Activated CD8-positive, alpha-beta T cell treated with anti-CD3 and anti-CD28 coated beads for 36 hours (primary cell): Measurements from ENCODE around the gene BOC. TPM values are rescaled to one million over a fixed set of nuclear protein-coding genes. Genes with fewer than 3 reads are reported as not detected.

Experiments
- ATAC-seq: fragments of 200-7000 bp; cut with Tn5 transposase; one replicate; pipeline ENCODE4 v1.10.0; 2021; ENCODE audit warnings: mild to moderate bottlenecking, moderate library complexity
- CTCF ChIA-PET: fragments of 350-600 bp; sonication (Branson Sonifier 250); formaldehyde crosslinking; loops from one replicate; lab custom pipeline; 2021; ENCODE audit warnings: antibody characterized with exemption; lab: Charles Lee
- POLR2A ChIA-PET: fragments of 350-600 bp; sonication (Branson Sonifier 250); formaldehyde crosslinking; loops from one replicate; lab custom pipeline; 2021; ENCODE audit warnings: antibody characterized with exemption; lab: Charles Lee
- DNase-seq: peaks from one replicate; pipeline ENCODE4 v3.0.0-alpha.2; 2020
- H3K27ac Mint-ChIP-seq: one replicate; pipeline ENCODE4 v1.8.0; 2021; ENCODE audit warnings: mild to moderate bottlenecking, mixed read lengths
- H3K27me3 Mint-ChIP-seq: one replicate; pipeline ENCODE4 v1.8.0; 2021; ENCODE audit warnings: mixed read lengths
- H3K36me3 Mint-ChIP-seq: one replicate; pipeline ENCODE4 v1.8.0; 2021; ENCODE audit warnings: low read depth, mixed read lengths
- H3K4me1 Mint-ChIP-seq: one replicate; pipeline ENCODE4 v1.8.0; 2021; ENCODE audit warnings: low read depth, mixed read lengths
- H3K4me3 Mint-ChIP-seq: one replicate; pipeline ENCODE4 v1.8.0; 2021; ENCODE audit warnings: mild to moderate bottlenecking, moderate library complexity, mixed read lengths
- H3K9me3 Mint-ChIP-seq: one replicate; pipeline ENCODE4 v1.8.0; 2021; ENCODE audit warnings: mixed read lengths
- CTCF ChIP-seq: fragments of 200-600 bp; IDR thresholded peaks from one replicate; pipeline ENCODE4 v1.8.0; 2022; ENCODE audit warnings: antibody characterized with exemption, mild to moderate bottlenecking
- intact Hi-C: fragments of 100-400 bp; cut with micrococcal nuclease; formaldehyde crosslinking; loops from one replicate; pipeline ENCODE4 v1.10.0; 2022
- total RNA-seq, 2 experiments: library from RNA; stranded (reverse); gene quantifications; one replicate each; pipeline ENCODE4 v1.2.3, GENCODE V29; 2021

Gene BOC
- under 1 TPM; 0.20 to 0.49 TPM for total RNA-seq

- DNase-seq (peak; percentile 17), ATAC-seq (peak; percentile 61)
- Mint-ChIP-seq H3K4me1 (peaks cover 8% of the 10 kb centered on the region), H3K27ac (no peak within 1 kb of the TSS), H3K36me3 (no peaks in the 10 kb centered on the region), H3K27me3 (peaks cover 56% of the 10 kb centered on the region), H3K9me3 (no peaks in the 10 kb centered on the region), H3K4me3 (peak within 1 kb of the TSS; percentile 70)
- no peak for TF ChIP-seq CTCF
- ChIA-PET CTCF (no interaction called here), POLR2A (interaction anchor here (1.1 kb wide), 1 partner anchor 12 kb away, joined by 3 read pairs; no protein-coding TSS in a partner anchor)
- intact Hi-C loops, result no loop called here
These were observed at the start of gene BOC for GRCh38 chr3:113211330-113212149. TSS of gene BOC (plus strand) at chr3:113211557. CDS start at chr3:113249803, 38,246 bp downstream.

- no peak for ATAC-seq
- intact Hi-C loops, result no loop called here
- CTCF ChIA-PET, result no interaction called here
These were observed 49.7 kb upstream of the BOC start for GRCh38 chr3:113161661-113162060.

GRCh38 chr3:113163152-113163551 is 48.2 kb upstream of the BOC start:
- Mint-ChIP-seq H3K4me1 (no peaks in the 10 kb centered on the region), H3K27ac (no peak overlapping the region), H3K36me3 (no peaks in the 10 kb centered on the region), H3K27me3 (peaks cover 2% of the 10 kb centered on the region), H3K4me3 (no peak overlapping the region), H3K9me3 (no peaks in the 10 kb centered on the region)
- intact Hi-C loops, result no loop called here
- CTCF ChIA-PET, result no interaction called here
- TF ChIP-seq CTCF, result no peak
- no peak for DNase-seq
- ATAC-seq, result no peak
- POLR2A ChIA-PET, result no interaction called here

More at GRCh38 chr3:113161661-113162060, 49.7 kb upstream of the BOC start:
- Mint-ChIP-seq H3K4me1 (no peaks in the 10 kb centered on the region), H3K4me3 (no peak overlapping the region), H3K27ac (no peak overlapping the region), H3K36me3 (no peaks in the 10 kb centered on the region), H3K9me3 (no peaks in the 10 kb centered on the region), H3K27me3 (peaks cover 2% of the 10 kb centered on the region)
- POLR2A ChIA-PET, result interaction anchor here (0.5 to 0.7 kb wide), 3 partner anchors 8 to 777 kb away, joined by 3 read pairs; no protein-coding TSS in a partner anchor
- no peak for TF ChIP-seq CTCF
- DNase-seq, result no peak

GRCh38 chr3:113165841-113166240 is 45.5 kb upstream of the BOC start:
- H3K27me3 Mint-ChIP-seq, result peaks cover 2% of the 10 kb centered on the region
- no peak overlapping the region for H3K27ac Mint-ChIP-seq
- H3K9me3 Mint-ChIP-seq, result no peaks in the 10 kb centered on the region
- no peak for DNase-seq
- POLR2A ChIA-PET, result interaction anchor here (0.6 kb wide), 1 partner anchor 164 kb away, joined by 3 read pairs; no protein-coding TSS in a partner anchor
- no peaks in the 10 kb centered on the region for H3K36me3 Mint-ChIP-seq
- H3K4me1 Mint-ChIP-seq, result peaks cover 3% of the 10 kb centered on the region
- intact Hi-C loops, result no loop called here
- H3K4me3 Mint-ChIP-seq, result no peak overlapping the region
- no peak for TF ChIP-seq CTCF
- CTCF ChIA-PET, result no interaction called here
- no peak for ATAC-seq

- Mint-ChIP-seq H3K4me3 (no peak overlapping the region), H3K4me1 (peaks cover 3% of the 10 kb centered on the region), H3K27me3 (peaks cover 2% of the 10 kb centered on the region), H3K27ac (no peak overlapping the region), H3K36me3 (no peaks in the 10 kb centered on the region), H3K9me3 (no peaks in the 10 kb centered on the region)
- DNase-seq, result no peak
- no peak for ATAC-seq
- POLR2A ChIA-PET, result interaction anchor here (0.6 kb wide), 1 partner anchor 165 kb away, joined by 3 read pairs; no protein-coding TSS in a partner anchor
- intact Hi-C loops, result no loop called here
- TF ChIP-seq CTCF, result no peak
- CTCF ChIA-PET, result no interaction called here
These were observed 45.0 kb upstream of the BOC start for GRCh38 chr3:113166357-113166718.
